ENCODE measurements around the gene PYGL.
"Not testable (repeated sequence)": the region's sequence is repeated elsewhere in the genome, so short reads cannot be mapped to it uniquely, and the experiment has no call there.

PYGL gene

GRCh38 chr14:50924843-50925242 is 19.4 kb downstream of the PYGL start:
- no peak for DNase-seq

GRCh38 chr14:50924236-50924635 is 20.0 kb downstream of the PYGL start:
- no peak for DNase-seq

- DNase-seq = no peak
Observed at GRCh38 chr14:50922803-50923202, 21.5 kb downstream of the PYGL start.

- no peak for DNase-seq
Observed at GRCh38 chr14:50920482-50921230, 23.6 kb downstream of the PYGL start.

GRCh38 chr14:50919524-50919923 is 24.8 kb downstream of the PYGL start:
- DNase-seq = not testable (repeated sequence)

GRCh38 chr14:50917449-50917848 is 26.8 kb downstream of the PYGL start:
- DNase-seq = no peak

GRCh38 chr14:50910495-50911420 is 33.5 kb downstream of the PYGL start:
- no peak for DNase-seq

- peak; percentile 8 for DNase-seq
Observed at GRCh38 chr14:50906326-50907065, 37.8 kb downstream of the PYGL start.

- DNase-seq = no peak
Observed at GRCh38 chr14:50904719-50905118, 39.6 kb downstream of the PYGL start.

GRCh38 chr14:50901361-50901760 is 42.9 kb downstream of the PYGL start:
- no peak for DNase-seq

- DNase-seq = no peak
Observed at GRCh38 chr14:50897658-50898175, 46.6 kb downstream of the PYGL start.

- DNase-seq = not testable (repeated sequence)
Observed at GRCh38 chr14:50897005-50897404, 47.3 kb downstream of the PYGL start.

GRCh38 chr14:50896421-50896820 is 47.9 kb downstream of the PYGL start:
- DNase-seq = not testable (repeated sequence)

GRCh38 chr14:50892255-50892654 is 52.0 kb downstream of the PYGL start:
- no peak for DNase-seq

- no peak for DNase-seq
Observed at GRCh38 chr14:50887476-50887875, 56.8 kb downstream of the PYGL start.

GRCh38 chr14:50883827-50884197 is 60.5 kb downstream of the PYGL start:
- DNase-seq = no peak

- no peak for DNase-seq
Observed at GRCh38 chr14:50882932-50883826, 61.1 kb downstream of the PYGL start.

GRCh38 chr14:50875359-50876070 is 68.8 kb downstream of the PYGL start:
- DNase-seq = no peak

- DNase-seq = no peak
Observed at GRCh38 chr14:50874757-50875156, 69.5 kb downstream of the PYGL start.

GRCh38 chr14:50871914-50872732 is 72.2 kb downstream of the PYGL start, which contains the start of gene ABHD12B:
TSS of gene ABHD12B (plus strand) at chr14:50872053. CDS start at chr14:50872175, 122 bp downstream.
- no peak for DNase-seq

Data from NCI-H526 treated with DMSO at 0.1 percent for 48 hours (cell line).